CD4-positive, alpha-beta memory T cell (primary cell): ENCODE data around the gene PGGT1B. TPM values are rescaled to one million over a fixed set of nuclear protein-coding genes. Genes with fewer than 3 reads are reported as not detected.

Experiments used
- CTCF ChIA-PET: fragments of 350-600 bp; sonication (Branson Sonifier 250); formaldehyde crosslinking; loops from one replicate; lab custom pipeline; 2021; ENCODE audit warnings: inconsistent platforms; ENCODE audit not compliant: partially characterized antibody; lab: Charles Lee
- POLR2A ChIA-PET: fragments of 350-600 bp; sonication (Branson Sonifier 250); formaldehyde crosslinking; loops from one replicate; lab custom pipeline; 2021; ENCODE audit not compliant: partially characterized antibody; lab: Charles Lee
- DNase-seq, 5 donors: peaks; one replicate each; pipeline versions ENCODE4 v3.0.0 to v3.0.0-alpha.2; 2020 to 2022; ENCODE audit warnings: mixed read lengths in 1 of 5
- H3K27ac ChIP-seq: one replicate; pipeline ENCODE4 v1.7.0; 2013; ENCODE audit warnings: low read depth, low read length
- H3K27me3 ChIP-seq: 2 replicates; pipeline ENCODE4 v1.7.0; 2013; ENCODE audit warnings: mild to moderate bottlenecking, low read length, moderate library complexity; ENCODE audit not compliant: insufficient read depth
- H3K36me3 ChIP-seq: 2 replicates; pipeline ENCODE4 v1.7.0; 2013; ENCODE audit warnings: mild to moderate bottlenecking, low read length, moderate library complexity; ENCODE audit not compliant: insufficient read depth
- H3K4me1 ChIP-seq: 2 replicates; pipeline ENCODE4 v1.7.0; 2013; ENCODE audit warnings: mild to moderate bottlenecking, low read length, moderate library complexity; ENCODE audit not compliant: insufficient read depth
- H3K4me3 ChIP-seq, 2 donors: one replicate each; pipeline ENCODE4 v1.7.0; 2013; ENCODE audit warnings: low read length in 2 of 2, mild to moderate bottlenecking in 1 of 2
- H3K9me3 ChIP-seq, 2 donors: one replicate each; pipeline ENCODE4 v1.7.0; 2013; ENCODE audit warnings: low read length in 2 of 2, control low read depth in 1 of 2; ENCODE audit not compliant: control insufficient read depth in 1 of 2
- H3K27ac Mint-ChIP-seq, 7 donors: one replicate each; pipeline ENCODE4 v1.8.0; 2020 to 2021; ENCODE audit warnings: mixed read lengths in 7 of 7, mild to moderate bottlenecking in 6 of 7, inconsistent platforms in 3 of 7, moderate library complexity in 3 of 7
- H3K27me3 Mint-ChIP-seq, 2 donors: one replicate each; pipeline ENCODE4 v1.8.0; 2020 to 2021; ENCODE audit warnings: mixed read lengths in 2 of 2
- H3K36me3 Mint-ChIP-seq, 2 donors: one replicate each; pipeline ENCODE4 v1.8.0; 2020 to 2021; ENCODE audit warnings: mixed read lengths in 2 of 2, inconsistent platforms in 1 of 2, mild to moderate bottlenecking in 1 of 2
- H3K4me1 Mint-ChIP-seq, 4 donors: one replicate each; pipeline ENCODE4 v1.8.0; 2020 to 2021; ENCODE audit warnings: mixed read lengths in 4 of 4, mild to moderate bottlenecking in 1 of 4
- H3K4me3 Mint-ChIP-seq, 8 donors: one replicate each; pipeline ENCODE4 v1.8.0; 2020 to 2021; ENCODE audit warnings: mixed read lengths in 8 of 8, mild to moderate bottlenecking in 7 of 8, moderate library complexity in 6 of 8, inconsistent platforms in 3 of 8
- H3K9me3 Mint-ChIP-seq, 8 donors: one replicate each; pipeline ENCODE4 v1.8.0; 2020 to 2021; ENCODE audit warnings: mixed read lengths in 8 of 8, mild to moderate bottlenecking in 5 of 8, inconsistent platforms in 3 of 8, moderate library complexity in 1 of 8
- intact Hi-C: fragments of 100-400 bp; cut with micrococcal nuclease; formaldehyde crosslinking; loops from one replicate; pipeline ENCODE4 v1.15.1; 2023
- polyA plus RNA-seq, 2 donors: library from polyadenylated mRNA; unstranded; fragments of 300-500 nt; fragmentation: Illumina TruSeq; gene quantifications; one replicate each; pipeline ENCODE4 v1.2.3, GENCODE V29; 2021
- total RNA-seq, 2 experiments: library from RNA; stranded (reverse); gene quantifications; one replicate each; pipeline ENCODE4 v1.2.3, GENCODE V29; 2021

Gene PGGT1B
- total and polyA plus RNA-seq, 4 experiments from 2014 or later: 13.7 to 42.4 (median 28.7) TPM

DNA sequence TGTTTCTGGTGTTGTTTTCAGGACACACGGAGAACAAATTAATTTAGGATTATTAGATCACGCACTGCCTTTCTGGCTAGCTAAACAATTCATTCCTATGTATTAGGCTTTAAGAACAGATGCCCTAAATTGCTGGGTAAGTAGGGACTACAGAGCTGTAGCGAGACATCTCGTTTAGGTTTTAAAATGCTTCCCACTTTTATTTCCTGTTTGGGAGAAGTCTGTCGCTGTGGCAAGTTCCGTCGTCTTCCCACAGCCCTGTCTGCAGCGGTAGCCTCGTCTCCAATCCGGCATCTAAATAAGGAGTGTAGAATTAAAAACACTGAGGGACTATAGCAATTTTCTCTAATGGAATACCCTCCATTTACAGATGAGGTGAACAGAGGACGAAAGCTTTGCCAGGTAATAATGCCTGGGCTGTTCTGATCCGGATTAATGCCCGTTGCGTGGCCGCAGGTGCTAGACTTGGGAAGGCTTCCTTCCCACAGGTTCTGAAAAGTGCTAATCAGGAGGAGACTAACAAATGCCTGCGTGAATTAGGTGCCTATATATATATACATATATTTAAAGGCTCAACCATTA is 91.7 kb downstream of the PGGT1B start:
- H3K27ac ChIP-seq: no peak overlapping the region

DNA sequence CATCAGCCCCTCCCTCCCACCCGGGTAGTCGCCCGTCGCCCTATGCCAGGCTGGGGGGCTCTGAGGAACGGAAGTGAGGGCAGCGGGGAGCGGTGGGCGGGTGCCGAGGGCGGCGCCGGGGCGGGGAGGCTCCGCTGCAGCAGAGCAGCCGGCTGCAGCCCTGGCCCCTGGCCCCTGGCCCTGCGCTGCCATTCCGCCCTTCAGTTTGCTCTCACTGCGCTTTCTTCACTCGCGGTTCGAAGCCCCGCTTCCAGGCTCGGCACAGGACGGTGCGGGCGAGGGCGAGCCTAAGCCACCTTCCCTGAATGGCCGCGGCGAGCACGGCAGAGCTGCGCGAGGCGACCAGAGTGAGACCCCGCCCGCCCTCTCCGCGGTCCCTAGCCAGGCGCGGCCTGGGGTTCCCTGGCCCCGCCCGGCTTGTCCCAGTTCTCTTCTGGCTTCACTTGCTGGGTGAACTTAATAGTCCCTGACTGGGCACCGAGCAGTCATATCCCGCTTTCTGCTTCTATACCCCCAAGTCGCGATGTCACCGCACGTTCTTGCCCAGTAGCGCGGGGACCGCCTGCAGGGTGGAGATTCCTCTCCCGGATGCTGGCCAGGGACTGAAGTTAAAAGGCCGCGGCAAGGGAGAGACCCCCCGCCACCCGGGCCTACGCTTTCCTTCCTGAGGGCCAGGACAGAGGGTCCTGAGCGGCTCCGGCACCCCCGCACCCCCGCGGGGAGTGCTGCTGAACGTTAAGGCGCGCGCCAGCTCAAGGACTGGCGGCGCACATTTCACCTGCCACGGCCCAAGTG is 92.3 kb downstream of the PGGT1B start:
- H3K27me3 Mint-ChIP-seq: peaks cover 41 to 49% of the 10 kb centered on the region in 2 donors
- peak in 2 of 5 donors; percentile 6 to 10 for DNase-seq
- CTCF ChIA-PET: no interaction called here
- peaks cover 0 to 17% (median 11%) of the 10 kb centered on the region in 8 donors for H3K9me3 Mint-ChIP-seq
- peaks cover 2 to 13% (median 11%) of the 10 kb centered on the region in 4 donors for H3K4me1 Mint-ChIP-seq
- H3K9me3 ChIP-seq: no peaks in the 10 kb centered on the region
- peaks cover 48% of the 10 kb centered on the region for H3K27me3 ChIP-seq
- peaks cover 21% of the 10 kb centered on the region for H3K4me1 ChIP-seq
- peak overlapping the region; percentile 65 to 84 (median 80) for H3K4me3 Mint-ChIP-seq
- no peak overlapping the region for H3K27ac ChIP-seq
- H3K4me3 ChIP-seq: peak overlapping the region; percentile 6 to 67
- intact Hi-C loops: loop anchor here (1.0 to 5.0 kb wide), 3 partner anchors 10 to 672 kb away; partner anchors contain the start of genes AP3S1, ATG12 and FEM1C
- no peaks in the 10 kb centered on the region for H3K36me3 ChIP-seq
- POLR2A ChIA-PET: interaction anchor here (0.6 kb wide), 1 partner anchor 47 kb away, joined by 3 read pairs; no protein-coding TSS in a partner anchor
- H3K36me3 Mint-ChIP-seq: no peaks in the 10 kb centered on the region
- peak overlapping the region in 2 of 7 donors; percentile 41 to 64 for H3K27ac Mint-ChIP-seq

More for the DNA sequence above, 91.7 kb downstream of the PGGT1B start:
- Mint-ChIP-seq H3K27me3 (peaks cover 42 to 49% of the 10 kb centered on the region in 2 donors), H3K27ac (peak overlapping the region in 2 of 7 donors; percentile 41 to 49), H3K4me3 (peak overlapping the region; percentile 65 to 84 (median 79)), H3K9me3 (peaks cover 0 to 12% (median 11%) of the 10 kb centered on the region in 8 donors), H3K36me3 (no peaks in the 10 kb centered on the region), H3K4me1 (peaks cover 2 to 13% (median 11%) of the 10 kb centered on the region in 4 donors)
- peaks cover 48% of the 10 kb centered on the region for H3K27me3 ChIP-seq
- H3K4me3 ChIP-seq: peak overlapping the region in 1 of 2 donors; percentile 67
- no peaks in the 10 kb centered on the region for H3K36me3 ChIP-seq
- intact Hi-C loops: loop anchor here (1.0 to 5.0 kb wide), 3 partner anchors 9 to 671 kb away; partner anchors contain the start of genes AP3S1, ATG12 and FEM1C
- no peak for DNase-seq
- CTCF ChIA-PET: no interaction called here
- peaks cover 21% of the 10 kb centered on the region for H3K4me1 ChIP-seq
- POLR2A ChIA-PET: no interaction called here
- no peaks in the 10 kb centered on the region for H3K9me3 ChIP-seq

DNA sequence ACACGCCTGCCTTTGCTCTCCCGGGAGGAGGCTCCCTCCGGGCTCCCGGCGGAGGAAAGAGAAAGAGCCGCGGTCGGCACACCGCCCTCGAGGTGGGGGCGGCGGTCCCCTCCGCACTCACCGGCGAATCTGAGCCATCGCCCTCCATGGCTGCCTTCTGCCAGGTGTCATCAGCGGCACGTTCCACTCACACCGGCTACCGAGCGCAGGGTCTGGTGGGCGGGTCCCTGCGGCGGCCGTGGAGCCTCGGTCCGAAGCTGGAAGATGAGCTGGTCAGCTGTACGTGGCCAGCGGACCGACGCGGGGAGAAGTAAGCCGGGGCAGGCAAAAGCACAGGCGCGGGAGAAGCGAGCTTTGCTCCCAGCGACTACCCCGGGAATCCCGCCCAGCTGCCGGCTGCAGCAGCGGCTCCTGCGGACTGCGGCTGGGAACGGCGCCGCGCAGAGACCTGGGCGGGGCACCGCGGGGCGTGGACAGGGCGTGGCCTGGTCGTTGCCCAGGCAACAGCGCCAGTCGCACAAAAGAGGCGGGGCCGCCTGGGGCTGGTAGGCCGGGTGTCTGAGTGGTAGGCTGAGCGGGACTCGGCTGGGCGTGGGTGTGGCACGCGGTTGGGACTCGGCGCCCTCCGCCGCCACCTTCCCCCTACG is 93.1 kb downstream of the PGGT1B start, which contains the start of gene TRIM36:
TRIM36 (minus strand) TSS at position 422 of the 647 bp plus-strand sequence; CDS start at position 148, 274 bp downstream.
- H3K36me3 Mint-ChIP-seq: no peaks in the 10 kb centered on the region
- H3K36me3 ChIP-seq: no peaks in the 10 kb centered on the region
- POLR2A ChIA-PET: interaction anchor here (0.6 to 0.7 kb wide), 2 partner anchors 9 to 47 kb away, joined by 3 read pairs; no protein-coding TSS in a partner anchor
- H3K27ac Mint-ChIP-seq: peak within 1 kb of the TSS in 3 of 7 donors; percentile 25 to 64 (median 41)
- H3K4me3 Mint-ChIP-seq: peak within 1 kb of the TSS; percentile 79 to 84 (median 81)
- H3K27me3 Mint-ChIP-seq: peaks cover 38 to 48% of the 10 kb centered on the region in 2 donors
- CTCF ChIA-PET: no interaction called here
- H3K27ac ChIP-seq: no peak within 1 kb of the TSS
- peaks cover 0 to 17% (median 11%) of the 10 kb centered on the region in 8 donors for H3K9me3 Mint-ChIP-seq
- H3K9me3 ChIP-seq: no peaks in the 10 kb centered on the region
- peaks cover 43% of the 10 kb centered on the region for H3K27me3 ChIP-seq
- peak within 1 kb of the TSS; percentile 17 to 67 for H3K4me3 ChIP-seq
- H3K4me1 ChIP-seq: peaks cover 21% of the 10 kb centered on the region
- peak; percentile 83 to 87 (median 86) for DNase-seq
- intact Hi-C loops: loop anchor here (1.0 to 5.0 kb wide), 3 partner anchors 11 to 673 kb away; partner anchors contain the start of genes AP3S1, ATG12 and FEM1C
- peaks cover 2 to 13% (median 11%) of the 10 kb centered on the region in 4 donors for H3K4me1 Mint-ChIP-seq

DNA sequence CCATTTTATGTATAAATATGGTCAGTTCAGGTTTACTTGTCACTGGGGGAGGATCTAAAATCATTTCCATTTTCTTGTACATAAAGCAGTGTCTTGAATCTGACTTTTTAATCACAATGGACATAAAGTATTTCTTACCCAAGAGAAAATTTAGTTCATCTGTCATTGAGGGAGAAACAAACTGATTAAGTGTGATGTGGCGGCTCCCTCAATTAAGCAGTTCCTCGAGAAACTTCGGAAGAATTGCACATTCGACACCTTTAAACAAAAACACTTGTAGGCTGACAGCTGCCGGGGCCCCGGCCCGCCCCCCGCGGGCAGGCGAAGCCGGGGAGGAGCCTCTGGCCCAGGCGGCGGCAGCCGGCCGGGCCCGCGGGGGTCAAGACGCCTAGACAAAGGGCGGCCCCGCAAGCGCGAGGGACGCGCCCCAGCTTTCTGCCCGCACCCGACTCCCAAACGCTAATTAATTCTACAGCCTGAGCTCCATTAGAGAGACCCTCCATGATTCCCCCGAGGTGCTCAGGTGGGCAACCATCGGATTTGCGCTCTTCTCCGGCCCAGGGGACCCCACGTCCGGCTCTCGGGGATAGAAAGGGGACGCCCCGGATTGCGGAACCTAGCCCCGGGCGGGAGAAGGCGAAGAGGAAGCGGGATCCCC is 93.7 kb downstream of the PGGT1B start:
- Mint-ChIP-seq H3K27ac (peak overlapping the region in 2 of 7 donors; percentile 20 to 38), H3K4me1 (peaks cover 2 to 13% (median 11%) of the 10 kb centered on the region in 4 donors), H3K9me3 (peaks cover 0 to 20% (median 11%) of the 10 kb centered on the region in 8 donors), H3K27me3 (peaks cover 42 to 46% of the 10 kb centered on the region in 2 donors), H3K36me3 (no peaks in the 10 kb centered on the region), H3K4me3 (peak overlapping the region; percentile 79 to 84 (median 81))
- peaks cover 21% of the 10 kb centered on the region for H3K4me1 ChIP-seq
- H3K36me3 ChIP-seq: no peaks in the 10 kb centered on the region
- intact Hi-C loops: no loop called here
- POLR2A ChIA-PET: interaction anchor here (0.7 kb wide), 1 partner anchor 10 kb away, joined by 3 read pairs; no protein-coding TSS in a partner anchor
- DNase-seq: no peak
- CTCF ChIA-PET: no interaction called here
- peak overlapping the region in 1 of 2 donors; percentile 67 for H3K4me3 ChIP-seq
- H3K9me3 ChIP-seq: no peaks in the 10 kb centered on the region
- H3K27ac ChIP-seq: no peak overlapping the region
- H3K27me3 ChIP-seq: peaks cover 36% of the 10 kb centered on the region

DNA sequence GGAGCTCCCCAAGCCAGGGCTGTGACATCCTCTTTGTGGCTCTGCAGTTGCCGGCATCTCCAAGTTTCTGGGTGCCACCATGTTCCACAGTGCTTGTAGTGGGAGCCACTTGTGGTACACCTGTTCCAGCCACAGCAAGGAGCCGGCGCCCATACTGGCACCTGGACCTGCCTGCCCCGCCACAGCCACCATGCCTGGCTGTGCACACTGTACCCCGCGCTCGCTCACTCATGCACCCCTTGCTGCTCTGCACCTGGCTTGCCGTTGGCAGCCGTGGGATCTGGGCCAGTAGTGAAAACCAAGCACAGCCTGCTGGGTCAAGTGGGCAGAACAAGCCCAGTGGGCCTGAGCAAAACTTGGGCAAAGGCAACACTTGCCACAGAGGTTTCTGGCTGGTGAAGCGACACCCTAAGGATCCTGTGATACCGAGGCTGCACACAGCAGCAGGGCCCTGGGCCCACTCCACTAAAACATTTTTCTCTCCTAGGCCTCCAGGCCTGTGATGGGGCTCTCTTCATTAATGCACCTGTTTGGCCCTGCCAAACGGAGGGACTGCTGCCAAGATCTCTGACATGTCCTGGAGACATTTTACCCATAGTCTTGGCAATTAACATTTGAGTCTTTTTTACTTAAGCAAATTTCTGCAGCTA is 95.8 kb downstream of the PGGT1B start:
- H3K4me3 ChIP-seq: no peak overlapping the region
- ChIA-PET CTCF (no interaction called here), POLR2A (interaction anchor here (1.2 kb wide), 1 partner anchor 13 kb away, joined by 3 read pairs; no protein-coding TSS in a partner anchor)
- H3K27ac ChIP-seq: no peak overlapping the region
- H3K36me3 Mint-ChIP-seq: no peaks in the 10 kb centered on the region
- peaks cover 0 to 20% (median 11%) of the 10 kb centered on the region in 8 donors for H3K9me3 Mint-ChIP-seq
- DNase-seq: no peak
- no peaks in the 10 kb centered on the region for H3K36me3 ChIP-seq
- intact Hi-C loops: no loop called here
- H3K4me1 ChIP-seq: peaks cover 21% of the 10 kb centered on the region
- H3K9me3 ChIP-seq: no peaks in the 10 kb centered on the region
- H3K4me1 Mint-ChIP-seq: peaks cover 2 to 13% (median 11%) of the 10 kb centered on the region in 4 donors
- H3K27ac Mint-ChIP-seq: no peak overlapping the region
- H3K27me3 ChIP-seq: peaks cover 30% of the 10 kb centered on the region
- H3K4me3 Mint-ChIP-seq: no peak overlapping the region
- peaks cover 41 to 43% of the 10 kb centered on the region in 2 donors for H3K27me3 Mint-ChIP-seq

DNA sequence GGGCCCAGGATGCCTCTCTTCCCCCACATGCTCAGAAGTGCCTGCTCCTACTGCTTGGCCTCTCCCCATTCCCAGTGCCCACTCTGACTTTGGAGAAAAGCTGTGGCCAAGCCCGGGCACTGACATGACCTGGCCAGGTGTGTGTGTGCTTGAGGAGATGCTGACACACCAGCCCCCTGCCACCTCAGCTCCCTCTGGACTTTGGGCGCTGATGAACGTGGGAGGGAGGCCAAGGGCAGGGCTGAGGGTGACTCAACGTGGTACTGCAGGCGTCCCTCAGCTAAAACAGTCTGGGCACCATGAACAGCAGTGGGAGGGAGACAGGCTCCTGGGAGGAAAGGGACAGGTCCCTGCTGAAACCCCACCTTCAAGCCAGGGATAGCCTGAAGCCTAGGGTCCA is 96.9 kb downstream of the PGGT1B start:
- CTCF ChIA-PET: no interaction called here
- Mint-ChIP-seq H3K9me3 (peaks cover 0 to 20% (median 11%) of the 10 kb centered on the region in 8 donors), H3K36me3 (no peaks in the 10 kb centered on the region), H3K27ac (no peak overlapping the region), H3K4me1 (peaks cover 2 to 9% (median 8%) of the 10 kb centered on the region in 4 donors), H3K27me3 (peaks cover 38 to 43% of the 10 kb centered on the region in 2 donors), H3K4me3 (no peak overlapping the region)
- no peaks in the 10 kb centered on the region for H3K9me3 ChIP-seq
- H3K27me3 ChIP-seq: peaks cover 21% of the 10 kb centered on the region
- H3K36me3 ChIP-seq: no peaks in the 10 kb centered on the region
- H3K27ac ChIP-seq: no peak overlapping the region
- POLR2A ChIA-PET: no interaction called here
- intact Hi-C loops: no loop called here
- no peak for DNase-seq
- H3K4me1 ChIP-seq: peaks cover 18% of the 10 kb centered on the region
- H3K4me3 ChIP-seq: no peak overlapping the region
